ENCODE measurements around the gene PLCB2. TPM values are rescaled to one million over a fixed set of nuclear protein-coding genes. Genes with fewer than 3 reads are reported as not detected.

The PLCB2 gene
- total RNA-seq, 1 donor from 2014 or later, result 26.9 TPM

DNA sequence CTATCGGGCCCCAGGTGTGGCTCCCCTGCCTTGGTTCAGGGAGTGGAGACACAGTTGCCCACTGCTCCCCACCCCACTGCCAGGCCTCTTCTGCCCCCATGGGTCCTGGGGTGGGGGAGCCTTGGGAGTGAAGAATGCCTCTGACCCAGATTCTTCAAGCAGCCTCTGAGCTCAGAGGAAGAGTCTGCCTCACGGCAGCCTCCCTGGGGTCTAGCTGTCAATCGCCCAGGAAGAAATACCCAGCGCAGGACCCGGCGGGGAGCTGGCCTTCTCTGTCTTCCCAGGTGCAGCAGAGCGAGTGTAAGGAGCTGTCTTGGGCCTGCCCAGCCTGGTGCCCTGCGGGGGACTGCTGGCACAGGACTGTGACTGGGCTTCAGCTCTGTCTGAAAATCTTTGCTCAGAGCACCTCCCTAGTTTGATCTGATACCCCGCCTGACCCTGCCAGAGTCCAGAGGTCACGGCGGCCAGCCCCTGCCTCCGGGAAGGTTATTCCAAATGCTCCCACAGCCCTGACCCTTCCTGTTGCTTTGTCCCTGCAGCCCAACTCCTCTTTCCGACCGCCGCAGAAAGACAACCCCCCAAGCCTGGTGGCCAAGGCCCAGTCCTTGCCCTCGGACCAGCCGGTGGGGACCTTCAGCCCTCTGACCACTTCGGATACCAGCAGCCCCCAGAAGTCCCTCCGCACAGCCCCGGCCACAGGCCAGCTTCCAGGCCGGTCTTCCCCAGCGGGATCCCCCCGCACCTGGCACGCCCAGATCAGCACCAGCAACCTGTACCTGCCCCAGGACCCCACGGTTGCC, 35.9 kb downstream of the PLCB2 start:
- no peak for DNase-seq (ENCODE audit: low spot score)

DNA sequence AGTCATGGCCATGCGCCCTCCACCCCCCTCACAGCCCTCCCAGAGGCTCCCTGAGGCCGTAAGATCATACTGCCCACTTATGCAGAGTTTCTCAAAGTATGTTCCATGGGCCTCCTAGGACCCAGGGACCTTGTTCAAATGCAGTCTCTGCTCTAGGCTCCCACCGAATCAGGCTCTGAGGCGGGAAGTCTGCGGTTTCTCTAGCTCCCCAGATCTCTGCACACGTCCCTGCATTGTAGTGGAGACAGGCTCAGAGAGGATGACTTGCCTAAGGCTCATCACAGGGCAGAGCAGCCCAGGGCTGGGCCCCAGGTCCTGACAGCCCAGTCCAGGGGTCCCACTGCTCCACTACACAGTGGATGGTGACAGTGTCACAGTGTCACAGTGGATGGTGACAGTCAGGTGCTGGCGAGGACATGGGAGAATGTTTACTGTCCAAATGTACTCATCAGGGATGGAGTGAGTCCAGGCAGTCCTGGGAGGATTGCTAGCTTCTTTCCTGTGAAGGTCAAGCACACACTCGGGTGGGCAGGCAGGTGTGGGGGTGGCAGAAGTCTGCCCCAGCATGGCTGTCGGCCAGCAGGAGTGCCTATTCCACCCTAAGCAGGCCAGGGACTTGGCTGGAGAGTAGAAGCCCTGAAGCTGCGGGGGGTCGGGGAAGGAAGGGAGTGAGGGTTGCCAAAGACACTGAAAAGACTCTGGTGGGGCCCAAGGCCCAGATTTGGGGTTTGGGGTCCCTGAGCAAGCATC, 37.3 kb downstream of the PLCB2 start:
- DNase-seq (ENCODE audit: low spot score), result no peak

DNA sequence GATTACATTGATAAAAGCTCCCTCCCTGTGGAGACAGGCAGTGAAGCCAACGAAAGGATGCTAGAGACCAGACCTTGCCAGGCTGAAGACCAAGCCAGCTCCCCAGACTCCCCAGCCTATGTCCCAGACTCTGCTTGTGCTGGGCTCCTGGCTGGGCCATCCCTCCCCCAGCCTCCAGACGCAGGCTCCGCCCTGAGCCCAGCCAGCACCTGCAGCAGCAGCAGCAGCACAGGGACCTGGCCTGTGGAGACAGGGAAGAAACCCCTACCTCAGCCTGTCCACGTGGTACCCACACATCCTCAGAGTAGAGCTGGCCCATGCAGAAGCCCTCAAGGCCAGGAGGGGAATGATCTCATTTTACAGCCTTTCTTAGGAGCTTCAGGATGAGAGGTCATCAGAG, 38.1 kb downstream of the PLCB2 start:
- no peak for DNase-seq (ENCODE audit: low spot score)

DNA sequence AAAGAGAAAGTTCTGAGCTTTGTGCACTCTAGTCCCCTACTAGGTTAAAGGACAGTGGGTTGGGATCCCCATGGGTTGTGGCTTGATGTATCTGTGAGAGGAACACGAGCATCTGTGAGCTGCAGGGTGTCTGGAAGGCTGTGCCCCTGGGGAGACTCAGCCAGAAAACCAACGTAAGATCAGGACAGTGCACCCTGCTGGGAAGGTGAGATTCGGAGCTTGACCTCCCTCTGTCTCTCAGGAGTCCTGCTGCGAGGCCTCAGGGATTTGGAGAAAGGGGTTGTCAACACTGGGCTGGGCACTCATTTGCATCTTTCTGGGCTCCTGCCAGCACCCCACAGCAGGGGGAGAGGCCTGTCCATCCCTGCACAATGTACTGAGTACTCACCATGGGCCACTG, 40.1 kb downstream of the PLCB2 start:
- DNase-seq (ENCODE audit: low spot score), result no peak

DNA sequence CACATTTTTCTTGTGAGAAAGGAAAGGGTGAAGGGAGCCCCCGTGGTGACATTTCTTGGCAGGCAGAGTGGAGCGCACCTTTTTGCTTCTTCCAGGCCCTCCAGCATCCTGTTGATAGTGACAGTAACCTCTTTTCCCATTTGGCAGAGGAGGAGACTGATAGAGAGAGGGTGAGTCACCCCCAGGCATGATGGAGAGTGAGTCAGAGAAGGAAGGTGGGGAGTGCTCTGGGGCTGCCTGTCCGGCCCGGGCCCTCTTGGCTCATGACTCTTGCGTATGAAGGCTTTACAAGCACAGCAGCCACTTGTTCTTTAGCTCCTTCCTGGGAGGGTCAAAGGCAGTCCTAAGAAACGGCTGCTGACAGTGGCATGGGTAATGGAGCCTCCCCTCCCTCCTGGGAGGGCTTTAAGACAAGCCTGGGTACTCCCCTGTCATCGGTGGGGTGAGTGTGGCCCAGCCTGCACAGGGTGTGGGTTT, 40.9 kb downstream of the PLCB2 start:
- DNase-seq (ENCODE audit: low spot score), result peak; percentile 65

DNA sequence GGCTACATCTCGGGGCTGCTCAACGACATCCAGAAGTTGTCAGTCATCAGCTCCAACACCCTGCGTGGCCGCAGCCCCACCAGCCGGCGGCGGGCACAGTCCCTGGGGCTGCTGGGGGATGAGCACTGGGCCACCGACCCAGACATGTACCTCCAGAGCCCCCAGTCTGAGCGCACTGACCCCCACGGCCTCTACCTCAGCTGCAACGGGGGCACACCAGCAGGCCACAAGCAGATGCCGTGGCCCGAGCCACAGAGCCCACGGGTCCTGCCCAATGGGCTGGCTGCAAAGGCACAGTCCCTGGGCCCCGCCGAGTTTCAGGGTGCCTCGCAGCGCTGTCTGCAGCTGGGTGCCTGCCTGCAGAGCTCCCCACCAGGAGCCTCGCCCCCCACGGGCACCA, 41.9 kb downstream of the PLCB2 start:
- DNase-seq (ENCODE audit: low spot score), result no peak

DNA sequence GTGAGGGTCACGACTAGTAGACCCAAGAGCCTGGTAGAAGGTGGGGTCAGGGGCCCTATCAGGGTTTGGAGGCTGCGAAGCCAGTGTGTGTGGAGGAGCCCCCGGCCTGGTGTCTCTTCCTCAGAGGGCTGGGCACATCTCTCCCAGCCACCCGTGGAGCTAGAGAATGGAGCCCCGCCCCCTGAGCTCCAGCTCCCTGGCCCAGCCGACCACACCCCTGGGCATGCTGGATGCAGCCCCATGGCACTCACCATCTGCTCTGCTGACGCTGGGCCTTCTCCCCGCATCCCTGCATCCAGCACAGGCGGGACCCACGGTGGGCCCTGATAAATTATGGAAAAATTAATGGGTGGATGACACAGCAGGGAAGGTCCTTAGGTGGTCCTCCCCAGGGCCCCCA, 42.4 kb downstream of the PLCB2 start:
- DNase-seq (ENCODE audit: low spot score), result no peak

DNA sequence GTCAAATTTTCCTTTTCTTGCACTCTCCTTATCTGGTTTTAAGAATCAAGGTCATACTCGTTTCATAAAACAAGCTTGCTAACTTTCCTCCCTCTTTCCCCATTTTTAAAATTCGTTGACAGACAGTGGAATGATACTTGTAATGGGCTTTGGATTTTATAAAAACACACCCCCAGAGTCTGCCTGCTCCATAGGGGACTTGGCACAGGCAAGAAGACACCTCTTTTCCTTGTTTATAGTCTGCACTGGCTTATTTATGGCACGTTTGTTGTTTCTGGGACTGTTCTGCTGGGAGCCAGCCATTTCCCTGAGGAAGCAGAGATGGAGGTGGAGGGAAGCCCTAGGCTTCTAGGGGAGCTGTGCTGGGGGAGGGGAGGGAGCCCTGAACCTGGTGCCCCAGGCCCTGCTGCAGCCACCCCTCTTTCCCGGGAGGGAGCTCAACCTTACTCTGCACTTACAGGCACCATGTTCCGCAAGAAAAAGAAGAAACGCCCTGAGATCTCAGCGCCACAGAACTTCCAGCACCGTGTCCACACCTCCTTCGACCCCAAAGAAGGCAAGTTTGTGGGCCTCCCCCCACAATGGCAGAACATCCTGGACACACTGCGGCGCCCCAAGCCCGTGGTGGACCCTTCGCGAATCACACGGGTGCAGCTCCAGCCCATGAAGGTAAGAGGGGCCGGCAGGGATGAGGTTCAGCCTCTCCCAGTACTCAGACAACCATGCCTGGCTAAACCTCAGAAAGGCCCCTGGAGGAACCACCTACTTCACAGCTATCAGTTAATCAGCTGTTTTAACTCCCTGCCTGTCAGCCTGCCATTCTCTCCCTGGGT, 43.2 kb downstream of the PLCB2 start:
- DNase-seq (ENCODE audit: low spot score), result no peak

DNA sequence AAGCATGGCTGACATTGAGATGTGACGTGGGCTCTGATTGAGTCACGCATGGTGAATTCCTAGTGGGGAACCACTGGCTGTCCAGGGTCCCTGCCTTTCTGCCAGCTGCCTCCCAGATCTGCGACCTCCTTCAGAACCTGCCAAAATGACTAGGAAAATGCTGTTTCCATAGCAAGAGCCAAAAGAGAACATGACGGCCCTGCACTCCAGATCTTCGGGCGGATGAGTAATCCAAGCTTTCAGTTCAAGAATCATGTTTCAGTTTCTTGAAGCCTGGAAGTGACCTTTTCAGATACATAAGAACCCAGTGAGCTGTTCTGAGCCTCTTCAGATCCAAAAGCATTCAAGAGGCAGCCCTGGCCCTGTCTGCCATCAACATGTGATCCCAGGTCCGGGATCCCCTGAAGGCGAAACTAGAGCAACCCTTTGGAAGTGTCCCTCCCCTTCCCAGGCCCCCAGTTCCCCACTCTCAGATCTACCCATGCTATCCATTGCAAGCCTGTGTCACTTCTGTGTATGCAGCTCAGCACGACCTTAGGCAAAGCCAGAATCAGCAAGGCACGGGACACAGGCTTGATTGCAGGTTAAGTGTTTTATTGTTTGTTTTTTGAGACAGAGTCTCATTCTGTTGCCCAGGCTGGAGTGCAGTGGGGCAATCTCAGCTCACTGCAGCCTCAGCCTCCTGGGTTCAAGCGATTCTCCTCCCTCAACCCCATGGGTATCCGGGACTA, 44.5 kb downstream of the PLCB2 start:
- DNase-seq (ENCODE audit: low spot score), result no peak

DNA sequence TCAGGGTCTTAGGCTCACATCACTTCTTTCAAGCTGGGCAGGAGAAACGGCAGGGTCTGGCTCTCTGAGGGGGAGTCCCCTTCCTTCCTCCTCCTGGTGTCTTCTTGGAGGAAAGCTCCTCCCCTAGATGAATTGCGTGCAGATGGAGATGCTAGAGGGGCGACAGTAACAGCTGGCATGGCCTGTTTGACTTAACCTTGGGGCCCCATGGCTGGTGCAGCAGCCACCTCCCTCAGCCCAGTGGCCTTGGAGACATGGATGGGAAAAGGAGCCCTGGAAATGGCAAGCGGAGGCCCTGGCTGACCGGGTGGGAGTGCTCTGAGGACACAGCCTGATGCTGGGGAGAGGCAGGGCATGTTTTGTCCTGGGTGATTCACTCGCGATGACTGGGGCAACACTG, 48.7 kb downstream of the PLCB2 start:
- DNase-seq (ENCODE audit: low spot score), result no peak

DNA sequence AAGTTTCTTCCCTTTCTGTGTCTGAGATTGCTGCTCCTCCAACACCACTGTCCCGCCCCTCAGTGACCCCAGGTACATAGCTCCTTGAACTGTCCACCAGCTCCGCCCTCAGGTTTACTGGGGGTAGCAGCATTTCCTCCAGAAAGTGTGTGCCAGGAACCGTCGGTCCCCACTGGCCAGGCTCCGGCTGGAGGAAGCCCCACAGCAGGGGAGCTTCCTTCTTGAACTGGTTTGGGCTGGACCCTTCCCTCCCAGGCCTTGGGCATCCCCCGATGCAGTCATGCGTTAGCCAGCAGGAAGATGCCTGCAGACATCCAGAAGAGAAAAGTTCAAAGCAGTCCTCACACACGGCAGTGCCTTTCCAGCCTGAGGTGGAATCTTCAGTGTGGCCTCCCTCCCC, 49.2 kb downstream of the PLCB2 start:
- no peak for DNase-seq (ENCODE audit: low spot score)

DNA sequence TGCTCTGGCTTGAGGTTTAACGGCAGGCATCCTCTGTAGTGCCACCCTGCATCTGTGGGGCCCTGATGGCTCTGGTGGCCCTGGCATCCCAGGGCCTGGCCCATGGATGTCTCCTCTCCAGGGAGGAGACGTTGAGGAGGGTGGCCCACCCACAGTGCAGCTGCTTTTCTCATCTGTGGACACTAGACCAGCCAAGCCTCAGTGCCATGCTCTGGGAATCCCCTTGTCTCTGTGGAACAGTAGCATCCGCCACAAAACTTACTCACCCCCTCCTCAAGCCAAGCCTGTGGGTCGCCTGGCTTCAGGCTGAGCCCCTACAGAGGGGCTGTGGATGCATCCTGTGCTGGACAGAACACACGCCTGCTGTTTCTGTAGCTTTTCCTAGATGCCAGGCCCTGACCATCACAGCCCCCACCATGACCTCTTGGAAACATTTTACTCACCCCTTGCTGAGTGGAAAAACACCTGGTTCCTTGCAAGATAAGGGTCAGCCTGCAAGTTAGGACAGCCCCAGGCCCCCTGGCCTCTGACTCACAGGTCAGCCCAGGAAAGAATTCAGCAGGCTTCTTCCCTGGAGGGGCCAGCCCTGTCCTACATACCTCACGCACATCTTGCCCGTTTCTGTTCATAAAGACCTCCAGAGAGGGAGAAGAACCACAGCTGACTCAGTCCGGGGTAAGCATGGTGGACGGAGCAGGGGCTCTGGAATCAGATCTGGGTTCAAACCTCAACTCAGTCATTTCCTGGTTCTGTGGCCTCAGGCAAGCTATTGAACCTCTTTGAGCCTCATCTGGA, 49.9 kb downstream of the PLCB2 start:
- no peak for DNase-seq (ENCODE audit: low spot score)

DNA sequence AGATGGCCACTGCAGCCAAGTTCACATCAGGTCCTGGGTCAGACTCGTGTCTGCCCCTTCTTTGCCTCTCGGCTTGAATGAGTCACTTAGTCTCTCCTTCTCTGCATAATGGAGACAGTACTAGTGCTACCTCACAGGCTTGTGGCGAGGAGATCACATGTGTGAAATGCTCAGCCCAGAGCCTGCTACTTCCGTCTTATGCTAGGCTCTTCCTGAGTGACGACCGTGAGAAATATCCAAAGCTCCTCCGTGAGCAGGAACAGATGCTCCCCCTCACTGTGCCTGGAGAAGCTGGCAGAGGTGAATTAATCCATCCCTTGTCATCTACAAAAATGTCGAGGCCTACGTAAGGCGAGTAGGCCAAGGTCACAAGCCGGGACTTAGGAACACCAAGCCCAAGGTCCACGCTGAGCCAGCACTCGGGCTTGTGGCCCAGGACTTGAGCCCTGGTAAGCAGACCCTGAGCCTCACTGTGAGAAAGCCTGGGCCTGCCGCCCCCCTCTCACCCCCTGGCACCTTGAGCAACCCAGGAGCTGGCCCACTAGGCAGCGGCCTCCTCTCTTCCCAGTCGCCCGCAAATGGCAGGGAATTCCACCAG, 51.0 kb downstream of the PLCB2 start:
- no peak for DNase-seq (ENCODE audit: low spot score)

DNA sequence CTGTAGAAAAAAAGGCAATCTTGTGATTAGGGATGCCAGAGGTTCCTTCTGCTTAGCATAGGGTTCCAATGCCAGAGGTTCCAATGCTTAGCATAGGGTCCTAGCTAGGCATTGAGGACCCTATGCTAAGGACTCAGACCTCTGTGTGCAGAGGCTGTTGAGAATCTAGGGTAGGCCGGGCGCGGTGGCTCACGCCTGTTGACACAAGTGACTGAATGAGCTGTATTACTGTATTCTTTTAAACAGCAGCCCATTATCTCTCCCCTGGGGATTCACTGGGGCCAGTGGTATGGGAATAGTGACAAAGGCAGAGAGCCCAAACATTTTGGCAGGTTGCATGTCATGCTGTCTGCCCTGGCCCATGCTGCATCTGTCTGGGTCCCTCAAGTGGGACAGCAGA, 52.7 kb downstream of the PLCB2 start:
- no peak for DNase-seq (ENCODE audit: low spot score)

DNA sequence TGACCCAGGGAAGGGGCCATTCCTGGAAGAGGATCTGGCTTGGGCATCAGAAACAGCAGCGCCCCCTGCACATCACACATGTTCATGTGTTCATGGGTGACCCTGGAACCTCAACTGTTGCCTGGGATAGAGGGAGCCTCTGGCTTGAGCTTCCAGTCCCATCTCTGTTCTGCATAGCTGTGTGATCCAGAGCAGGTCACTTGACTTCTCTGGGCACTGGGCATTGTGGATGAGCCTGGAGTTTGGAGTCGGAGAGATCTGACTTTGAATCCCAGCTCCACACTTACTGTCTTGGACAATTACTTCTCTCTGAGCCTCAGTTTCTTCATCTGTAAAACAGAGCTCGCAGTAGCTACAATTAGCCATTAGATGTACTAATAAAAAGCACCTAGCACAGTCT, 53.3 kb downstream of the PLCB2 start:
- no peak for DNase-seq (ENCODE audit: low spot score)

DNA sequence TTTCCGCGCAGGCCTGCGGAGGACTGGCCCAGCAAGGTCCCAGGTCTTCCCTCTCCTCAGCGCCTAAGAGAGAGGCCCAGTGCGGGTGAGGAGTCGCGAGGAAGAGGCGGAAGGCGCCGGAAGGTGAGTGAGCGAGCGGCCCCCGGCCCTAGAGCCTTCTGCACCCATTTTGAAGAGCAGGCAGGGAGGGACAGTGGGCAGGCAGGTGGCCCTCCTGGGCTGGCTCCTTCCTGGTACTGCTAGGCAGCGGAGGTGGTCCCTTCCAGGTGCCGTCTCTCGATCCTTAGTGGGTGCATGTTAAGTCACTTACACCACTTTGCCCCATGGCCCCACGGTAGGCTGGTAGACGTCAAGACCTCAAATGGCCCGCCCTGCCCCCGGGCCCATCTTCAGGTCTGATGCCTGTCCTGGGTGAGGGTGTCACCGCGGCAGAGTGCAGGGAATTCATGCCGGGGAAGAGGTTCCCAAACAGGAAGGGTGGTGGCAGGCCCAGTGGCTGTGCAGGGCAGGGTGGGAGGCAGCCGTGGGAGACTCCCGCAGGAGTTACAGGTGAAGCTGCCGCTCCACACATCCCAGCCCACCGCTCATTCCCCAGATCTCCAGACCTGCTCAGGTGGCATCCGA, 54.5 kb downstream of the PLCB2 start:
- no peak for DNase-seq (ENCODE audit: low spot score)

DNA sequence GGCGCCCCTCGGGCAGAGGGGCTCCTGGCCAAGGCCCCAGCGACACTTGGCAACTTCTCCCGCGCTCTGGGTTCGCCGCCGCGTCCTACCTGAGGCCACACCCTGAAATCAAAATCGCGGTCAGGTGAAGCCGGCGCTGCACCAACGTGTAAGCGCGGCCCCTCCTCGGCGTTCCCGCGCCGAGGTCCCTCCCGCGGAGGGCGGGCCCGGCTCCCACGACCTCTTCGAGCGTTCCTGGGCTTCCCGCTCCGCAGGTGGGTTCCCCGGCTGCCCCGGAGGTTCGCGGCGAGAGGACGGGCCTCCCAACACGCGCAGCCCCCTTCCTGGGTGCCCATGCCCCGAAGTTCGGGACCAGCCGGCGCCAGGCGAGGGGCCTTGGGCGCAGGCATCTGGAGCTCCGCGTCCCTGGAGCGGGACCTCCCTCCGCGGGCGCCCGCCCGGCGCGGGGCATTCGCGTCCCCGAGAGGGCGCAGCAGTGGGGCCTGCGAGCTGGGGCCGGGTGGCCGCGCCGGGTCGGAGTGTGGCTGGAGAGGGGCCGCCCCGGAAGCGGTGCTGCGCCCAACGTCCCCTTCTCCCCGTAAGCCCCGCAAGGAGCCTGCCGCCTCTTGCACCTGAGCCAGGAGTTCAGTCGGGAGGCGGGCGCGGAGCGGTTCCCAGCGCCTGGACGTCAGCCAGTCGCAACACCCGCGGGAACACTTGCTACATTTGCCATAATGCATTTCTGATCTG, 55.1 kb downstream of the PLCB2 start:
- peak; percentile 64 for DNase-seq (ENCODE audit: low spot score)

DNA sequence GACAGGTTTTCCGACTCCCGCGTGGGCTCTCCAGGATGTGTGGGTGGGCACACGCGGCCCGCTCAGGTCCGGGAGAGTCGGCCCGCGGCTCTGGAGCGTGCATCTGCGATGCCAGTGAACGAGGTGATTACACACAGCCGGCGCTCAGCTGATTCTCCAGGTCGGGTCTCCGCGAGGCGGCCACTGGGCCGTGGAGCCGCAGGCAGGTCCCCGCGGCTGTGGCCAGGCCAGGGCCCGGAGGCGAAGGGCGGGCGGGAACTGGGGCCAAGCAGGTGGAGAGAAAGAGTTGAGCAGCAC, 55.6 kb downstream of the PLCB2 start:
- DNase-seq (ENCODE audit: low spot score), result no peak

DNA sequence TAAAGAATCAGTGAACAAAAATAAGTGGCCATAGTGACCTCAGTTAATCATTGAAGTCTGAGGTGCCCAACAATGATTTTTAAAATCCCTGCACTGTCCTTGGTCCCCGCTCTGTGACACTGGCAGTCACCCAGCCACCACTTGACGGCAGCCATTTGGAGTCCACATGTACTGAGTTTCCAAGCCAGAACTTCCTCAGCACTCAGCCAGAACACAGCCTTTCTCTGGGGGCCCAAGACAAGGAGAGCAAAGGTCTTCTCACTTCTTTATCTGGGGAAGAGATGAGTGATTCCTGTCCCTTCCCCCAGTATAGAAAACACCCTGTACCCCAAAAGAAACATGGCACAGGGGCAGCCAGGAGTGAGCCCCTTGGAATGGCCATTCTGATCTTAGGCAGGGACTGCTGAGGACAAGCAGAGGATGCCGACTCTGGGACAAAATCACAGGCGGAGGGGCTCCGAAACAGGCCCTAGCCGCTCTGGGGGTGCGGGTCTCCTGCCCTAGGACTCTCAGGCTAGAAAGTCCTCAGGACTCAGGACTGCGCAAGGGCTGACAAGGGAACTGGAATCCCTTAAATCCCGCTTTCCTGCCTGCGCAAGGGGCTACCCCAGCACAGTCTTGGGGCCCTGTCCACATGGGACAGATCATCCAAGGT, 56.1 kb downstream of the PLCB2 start:
- no peak for DNase-seq (ENCODE audit: low spot score)

All from ureter (tissue), 1 donor.